Measurements from ENCODE around the gene MEX3D. TPM values are rescaled to one million over a fixed set of nuclear protein-coding genes. Genes with fewer than 3 reads are reported as not detected.
A peak's percentile ranks its signal among the peaks of the same experiment; 100 is the strongest.
"Not testable (repeated sequence)": the region's sequence is repeated elsewhere in the genome, so short reads cannot be mapped to it uniquely, and the experiment has no call there.

MEX3D gene
- total RNA-seq, 1 donor from 2014 or later: 27.1 TPM

DNA sequence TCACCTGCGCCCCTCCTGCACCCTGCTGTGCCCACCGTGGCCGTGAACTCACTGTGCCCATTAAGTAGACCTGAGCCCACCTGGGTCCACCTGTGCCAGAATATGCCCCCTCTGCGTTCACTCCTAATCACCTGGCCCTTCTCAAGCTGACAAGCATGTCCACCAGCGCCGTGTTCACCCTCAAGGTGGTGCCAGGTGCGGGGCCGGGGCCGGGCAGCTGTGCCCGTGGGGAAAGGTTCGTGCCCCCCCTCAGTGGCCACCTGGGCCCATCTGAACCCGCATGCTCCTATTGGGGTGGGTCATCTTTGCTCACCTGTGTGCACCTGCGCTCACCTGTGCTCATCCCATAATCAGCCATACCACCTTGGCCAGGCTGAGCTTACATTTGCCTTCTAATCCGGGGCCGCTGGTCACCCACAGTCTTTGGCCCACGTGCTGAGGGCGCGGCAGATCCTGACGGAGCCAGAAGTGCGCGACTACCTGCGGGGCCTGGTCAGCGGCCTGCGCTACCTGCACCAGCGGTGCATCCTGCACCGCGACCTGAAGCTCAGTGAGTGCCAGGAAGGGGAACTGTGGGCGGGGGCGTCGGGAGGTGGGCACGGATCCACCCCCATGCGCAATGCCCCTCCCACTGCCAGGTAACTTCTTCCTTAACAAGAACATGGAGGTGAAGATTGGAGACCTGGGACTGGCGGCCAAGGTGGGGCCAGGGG lies 41.9 kb downstream of the MEX3D start:
- intact Hi-C loops (cut with DNase I): no loop called here
- no peak for DNase-seq (ENCODE audit: low spot score)
- no peak for ATAC-seq

DNA sequence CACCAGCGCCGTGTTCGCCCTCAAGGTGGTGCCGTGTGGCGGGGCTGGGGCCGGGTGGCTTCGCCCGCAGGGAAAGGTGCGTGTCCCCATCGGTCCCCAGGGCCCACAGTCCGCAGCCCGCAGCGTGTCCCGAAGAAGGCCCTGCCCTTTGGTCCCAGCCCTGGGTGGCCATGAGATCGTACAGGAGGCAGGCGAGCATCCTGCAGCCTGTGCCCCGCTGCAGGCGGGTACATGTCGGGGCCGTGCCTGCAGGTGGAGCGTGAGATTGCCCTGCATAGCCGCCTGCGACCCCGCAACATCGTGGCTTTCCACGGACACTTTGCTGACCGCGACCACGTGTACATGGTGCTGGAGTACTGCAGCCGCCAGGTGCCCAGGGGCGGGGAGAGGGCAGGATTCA lies 42.8 kb downstream of the MEX3D start:
- ATAC-seq (no peak), DNase-seq (ENCODE audit: low spot score) (no peak)
- intact Hi-C loops (cut with DNase I): no loop called here

DNA sequence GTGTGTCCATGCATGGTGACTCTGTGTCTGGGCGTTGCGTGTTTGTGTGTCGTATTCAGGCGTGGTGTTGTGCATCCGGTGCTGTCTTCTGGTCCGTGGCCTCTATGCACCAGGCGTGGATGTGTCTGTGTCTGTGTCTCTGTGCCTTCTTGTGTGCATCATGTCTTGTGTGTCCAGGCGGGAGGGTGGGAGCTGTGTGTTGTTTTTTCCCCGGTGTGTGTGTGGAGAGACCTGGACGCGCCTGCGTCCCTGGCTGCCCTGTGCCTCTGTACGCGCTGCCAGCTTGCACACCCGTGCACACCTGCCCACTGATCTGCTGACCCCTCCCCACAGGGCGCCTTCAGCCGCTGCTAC lies 43.2 kb downstream of the MEX3D start:
- ATAC-seq: no peak
- DNase-seq (ENCODE audit: low spot score): no peak
- intact Hi-C loops (cut with DNase I): no loop called here

DNA sequence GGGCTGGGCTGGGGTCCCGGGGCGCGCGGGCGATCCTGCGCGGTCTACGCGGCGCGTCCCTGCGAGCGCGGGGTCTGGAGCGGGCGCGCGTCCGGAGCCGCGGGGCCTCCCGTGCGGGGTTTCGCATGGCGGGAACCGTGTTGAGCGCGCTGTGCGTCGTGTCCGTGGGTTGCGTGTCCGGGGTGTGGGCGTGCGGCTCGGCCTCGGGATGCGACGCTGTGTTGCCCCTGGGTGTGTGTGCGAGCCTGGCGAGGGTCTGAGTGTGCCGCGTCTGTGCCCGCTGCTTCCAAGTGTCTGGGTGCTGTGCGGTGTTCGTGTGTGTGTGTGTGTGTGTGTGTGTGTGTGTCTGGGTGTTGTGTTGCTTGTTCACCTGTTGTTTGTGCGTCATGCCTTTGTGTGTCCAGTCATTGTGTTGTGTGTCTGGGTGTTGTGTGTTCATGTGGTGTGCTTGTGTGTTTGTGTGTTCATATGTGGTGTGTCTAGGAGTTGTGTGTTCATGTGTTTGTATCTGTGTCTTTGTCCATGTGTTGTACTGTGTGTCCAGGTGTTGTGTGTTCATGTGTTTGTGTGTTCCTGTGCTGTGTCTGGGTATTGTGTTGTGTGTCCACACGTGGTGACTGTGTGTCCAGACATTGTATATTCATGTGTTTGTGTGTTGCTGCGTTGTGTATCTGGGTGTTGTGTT lies 43.7 kb downstream of the MEX3D start:
- intact Hi-C loops (cut with DNase I): no loop called here
- ATAC-seq: no peak
- no peak for DNase-seq (ENCODE audit: low spot score)

DNA sequence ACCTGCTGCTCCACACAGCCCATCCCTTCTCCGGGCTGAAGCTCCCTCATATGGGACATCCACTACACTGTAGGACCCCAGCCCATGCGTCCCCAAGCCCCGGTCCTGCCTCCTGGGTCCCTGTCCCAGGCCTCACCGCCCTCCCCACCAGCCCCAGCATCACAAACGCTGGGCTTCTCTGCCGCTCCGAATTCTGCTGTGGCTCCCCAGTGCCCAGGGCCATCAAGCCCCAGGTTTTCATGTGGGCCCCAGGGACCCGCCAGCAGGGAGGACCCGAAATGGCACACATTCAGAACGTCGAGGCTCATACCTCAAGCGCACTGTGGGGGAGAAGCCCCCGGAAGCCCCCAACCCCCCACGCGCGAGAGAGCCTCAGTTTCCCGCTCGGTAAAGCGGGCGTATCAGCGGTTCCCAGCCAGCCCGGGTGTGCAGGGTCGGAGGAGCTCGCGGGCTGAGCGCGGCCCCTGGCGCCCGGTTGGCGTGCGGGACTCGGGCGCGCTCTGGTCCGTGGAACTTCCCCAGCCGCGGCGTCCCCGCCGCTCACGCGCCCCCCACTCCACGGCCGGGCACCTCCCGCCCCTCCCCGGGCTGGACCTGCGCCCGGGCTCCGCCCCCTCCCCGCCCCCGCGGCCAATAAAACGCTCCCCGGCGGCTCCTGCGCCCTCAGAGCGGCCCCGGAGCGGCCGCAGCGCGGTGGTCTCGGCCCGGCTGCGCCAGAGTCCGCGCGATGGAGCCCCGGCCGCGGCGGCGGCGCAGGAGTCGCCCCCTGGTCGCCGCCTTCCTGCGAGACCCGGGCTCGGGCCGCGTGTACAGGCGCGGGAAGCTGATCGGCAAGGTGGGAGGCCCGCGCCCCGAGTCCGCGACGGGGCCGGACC lies 44.5 kb downstream of the MEX3D start, which contains the start of gene PLK5:
Gene PLK5 (plus strand): TSS at position 666 of the 875 bp plus-strand sequence. CDS start 2,920 bp downstream, outside the sequence.
- ATAC-seq: no peak
- DNase-seq (ENCODE audit: low spot score): no peak
- intact Hi-C loops (cut with DNase I): no loop called here

DNA sequence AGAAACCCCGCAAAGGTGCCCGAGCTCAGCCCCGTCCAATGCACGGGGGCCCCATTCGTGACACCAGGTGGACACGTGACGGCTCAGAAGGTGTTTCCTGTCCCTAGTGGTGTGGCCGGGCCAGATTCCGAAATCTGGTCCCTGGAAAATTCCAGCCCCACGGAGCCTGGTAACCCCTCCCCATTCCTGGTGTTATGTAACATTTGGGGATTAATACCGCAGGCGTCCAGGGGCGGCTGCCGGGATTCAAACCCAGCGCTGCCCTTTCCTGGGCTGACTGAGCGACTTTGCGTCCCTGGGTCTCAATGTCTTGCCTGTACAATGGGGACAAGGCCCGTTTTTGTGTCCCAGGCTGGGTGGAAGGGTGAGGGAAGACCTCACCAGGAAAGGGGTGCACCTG lies 45.3 kb downstream of the MEX3D start:
- intact Hi-C loops (cut with DNase I): no loop called here
- ATAC-seq (no peak), DNase-seq (ENCODE audit: low spot score) (no peak)

DNA sequence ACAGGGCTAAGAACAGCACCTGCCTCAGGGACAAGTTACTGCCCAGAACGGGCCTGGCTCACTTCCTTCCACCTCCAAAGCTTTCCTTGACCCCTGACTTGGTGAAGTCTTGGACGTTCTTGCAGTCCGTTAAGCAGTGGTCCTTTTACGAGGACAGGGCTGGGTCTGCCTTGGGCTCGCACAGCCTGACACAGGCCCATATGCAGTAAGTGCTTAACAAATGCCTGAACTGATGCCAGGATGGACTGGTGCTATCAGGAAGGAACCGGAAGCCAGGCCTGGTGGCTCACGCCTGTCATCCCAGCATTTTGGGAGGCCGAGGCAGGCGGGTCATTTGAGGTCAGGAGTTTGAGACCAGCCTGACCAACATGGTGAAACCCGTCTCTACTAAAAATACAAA lies 46.1 kb downstream of the MEX3D start:
- DNase-seq (ENCODE audit: low spot score): no peak
- no peak for ATAC-seq
- intact Hi-C loops (cut with DNase I): no loop called here

DNA sequence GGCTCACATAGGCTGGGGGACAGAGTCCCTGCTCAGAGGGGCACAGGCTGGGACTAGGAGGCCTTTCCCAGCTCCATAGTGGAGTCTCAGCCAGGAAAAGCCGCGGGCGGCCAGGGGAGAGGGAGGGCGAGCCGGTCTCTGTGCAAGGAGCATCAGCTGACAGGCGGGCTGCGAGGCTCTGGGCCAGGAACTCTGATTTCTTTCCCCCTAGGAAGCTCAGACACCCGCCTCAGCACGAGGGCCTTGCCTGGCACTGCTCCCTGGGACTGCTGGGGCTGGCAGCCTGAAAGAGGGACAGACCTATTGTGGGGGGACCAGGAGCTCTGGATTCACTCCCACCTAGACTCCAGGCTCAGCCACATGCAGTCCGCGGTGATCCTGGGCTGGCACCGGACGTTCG lies 46.5 kb downstream of the MEX3D start:
- intact Hi-C loops (cut with DNase I): no loop called here
- DNase-seq (ENCODE audit: low spot score) (no peak), ATAC-seq (peak; percentile 16)

DNA sequence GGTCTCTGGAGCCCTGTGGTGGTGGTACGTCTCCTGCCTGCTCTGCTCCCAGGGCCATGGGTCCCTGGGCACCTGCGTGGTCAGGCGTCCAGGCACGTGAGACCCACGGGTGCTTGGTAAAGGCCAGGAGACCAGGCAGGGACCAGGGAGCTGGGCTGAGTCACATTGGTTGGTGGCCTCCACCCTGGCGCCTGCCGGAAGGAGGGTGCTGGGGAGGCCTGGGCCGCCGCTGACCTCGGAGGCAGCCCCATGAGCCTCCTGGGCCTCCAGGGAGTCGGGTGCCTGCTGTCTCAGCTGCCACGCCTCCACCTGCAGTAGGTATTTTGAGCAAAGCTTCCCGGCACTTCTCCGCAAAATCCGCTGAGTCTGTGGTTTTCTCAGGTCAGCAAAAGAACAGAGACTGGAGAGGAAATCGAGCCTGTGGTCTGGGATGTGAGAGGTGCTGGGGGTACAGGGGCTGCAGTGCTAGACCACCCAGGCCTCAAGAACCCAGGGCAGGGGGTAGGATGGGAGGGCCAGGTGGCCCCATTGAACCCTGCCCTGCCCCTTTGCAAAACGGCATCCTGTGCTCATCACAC lies 47.8 kb downstream of the MEX3D start:
- DNase-seq (ENCODE audit: low spot score): no peak
- no peak for ATAC-seq
- intact Hi-C loops (cut with DNase I): no loop called here

DNA sequence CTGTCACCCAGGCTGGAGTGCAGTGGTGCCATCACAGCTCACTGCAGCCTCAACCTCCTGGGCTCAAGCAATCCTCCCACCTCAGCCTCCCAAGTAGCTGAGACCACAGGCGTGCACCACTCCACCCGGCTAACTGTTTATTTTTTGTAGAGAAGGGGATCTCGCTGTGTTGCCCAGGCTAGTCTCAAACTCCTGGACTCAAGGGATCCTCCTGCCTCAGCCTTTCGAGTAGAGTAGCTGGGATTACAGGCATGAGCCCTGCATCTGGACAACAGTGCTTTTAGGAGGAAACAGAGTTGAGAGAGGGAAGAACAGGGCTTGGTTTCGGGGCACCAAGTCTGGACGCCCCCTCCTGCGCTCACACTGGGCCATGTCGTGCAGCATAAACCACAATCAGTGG lies 48.3 kb downstream of the MEX3D start:
- DNase-seq (ENCODE audit: low spot score); intact Hi-C loops (cut with DNase I); ATAC-seq: not testable (repeated sequence)

DNA sequence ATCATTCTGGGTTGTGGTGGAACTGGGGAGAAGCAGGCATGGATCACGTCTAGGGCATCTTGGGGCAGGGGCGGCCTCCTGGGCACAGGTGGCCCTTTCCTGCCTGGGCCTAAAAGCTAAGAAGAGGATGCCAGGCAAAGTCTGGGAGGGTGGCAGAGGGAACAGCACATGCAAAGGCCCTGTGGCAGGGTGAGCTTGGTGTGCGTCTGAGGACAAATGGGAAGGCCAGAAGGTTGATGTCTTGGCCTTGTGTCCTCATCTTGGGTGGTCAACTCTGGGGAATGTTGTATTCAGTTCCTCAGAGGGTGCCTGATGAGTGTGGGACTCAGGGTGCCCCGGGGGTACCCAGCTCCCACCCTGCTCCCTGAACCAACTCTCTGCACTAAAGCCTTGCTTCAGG lies 49.7 kb downstream of the MEX3D start:
- intact Hi-C loops (cut with DNase I): no loop called here
- no peak for DNase-seq (ENCODE audit: low spot score)
- no peak for ATAC-seq

DNA sequence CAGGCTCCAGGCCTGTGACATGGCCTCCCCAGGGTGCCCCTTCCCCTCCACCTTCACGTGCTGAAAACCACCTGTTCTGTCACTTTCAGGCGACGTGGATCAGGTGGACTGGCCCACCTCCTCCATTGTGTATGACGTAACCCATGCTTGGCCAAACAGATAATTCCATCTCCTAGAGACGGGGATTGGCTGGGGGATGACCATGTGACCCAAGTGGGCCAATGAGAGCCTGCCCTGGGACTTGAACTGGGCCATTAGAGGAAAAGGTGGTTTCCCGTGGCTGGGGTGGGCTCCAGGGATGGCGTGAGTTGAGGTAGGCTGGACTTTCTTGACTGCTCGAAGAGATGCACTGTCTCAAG lies 51.8 kb downstream of the MEX3D start:
- intact Hi-C loops (cut with DNase I): no loop called here
- DNase-seq (ENCODE audit: low spot score): no peak
- ATAC-seq: no peak

DNA sequence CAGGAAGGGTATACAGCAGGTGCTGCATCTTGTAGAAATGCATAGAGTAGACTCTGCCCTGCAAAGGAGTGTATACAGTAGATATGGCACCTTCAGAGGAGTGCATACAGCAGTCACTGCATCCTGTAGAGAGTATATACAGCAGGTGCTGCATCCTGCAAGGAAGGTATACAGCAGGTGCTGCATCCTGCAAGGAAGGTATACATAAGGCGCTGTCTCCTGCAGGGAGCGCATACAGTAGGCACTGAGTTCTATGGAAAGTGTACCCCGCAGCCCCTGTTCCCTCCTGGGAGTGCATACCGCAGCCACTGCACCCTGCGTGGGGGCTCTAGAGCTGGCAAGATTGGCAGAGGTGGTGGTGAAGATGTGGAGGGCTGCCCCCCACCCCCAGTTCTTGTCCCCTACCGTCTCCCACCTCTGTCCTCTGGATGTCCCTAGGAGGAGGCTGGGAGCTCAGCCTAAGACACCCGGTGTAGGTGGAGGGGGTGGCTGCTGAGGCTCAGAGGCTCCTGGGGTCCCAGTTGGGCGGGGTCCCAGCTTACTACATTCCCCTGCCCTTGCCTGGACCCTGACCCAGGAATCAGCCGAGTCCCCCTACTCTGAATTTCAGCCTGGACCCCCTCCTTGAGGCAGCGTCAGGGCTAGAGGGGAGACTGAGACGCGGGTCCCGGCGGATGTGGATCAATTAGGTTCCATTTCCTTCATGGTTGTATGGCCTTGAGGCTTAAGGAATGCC lies 53.0 kb downstream of the MEX3D start:
- DNase-seq (ENCODE audit: low spot score) (no peak), ATAC-seq (no peak)
- intact Hi-C loops (cut with DNase I): no loop called here

DNA sequence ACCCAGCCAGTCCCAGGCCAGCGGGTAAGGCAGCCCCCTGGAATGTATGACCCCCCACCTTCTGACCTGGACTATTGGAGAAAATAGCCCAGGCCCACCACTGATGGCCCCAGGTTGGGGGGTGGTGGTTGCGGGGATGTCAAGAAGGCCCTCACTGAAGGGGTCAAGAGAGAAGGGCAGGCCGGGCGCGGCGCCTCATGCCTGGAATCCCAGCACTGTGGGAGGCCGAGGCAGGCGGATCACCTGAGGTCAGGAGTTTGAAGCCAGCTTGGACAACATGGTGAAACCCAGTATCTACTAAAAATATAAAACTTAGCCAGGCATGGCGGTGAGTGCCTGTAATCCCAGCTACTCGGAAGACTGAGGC lies 53.8 kb downstream of the MEX3D start:
- intact Hi-C loops (cut with DNase I): no loop called here
- DNase-seq (ENCODE audit: low spot score) (no peak), ATAC-seq (no peak)

DNA sequence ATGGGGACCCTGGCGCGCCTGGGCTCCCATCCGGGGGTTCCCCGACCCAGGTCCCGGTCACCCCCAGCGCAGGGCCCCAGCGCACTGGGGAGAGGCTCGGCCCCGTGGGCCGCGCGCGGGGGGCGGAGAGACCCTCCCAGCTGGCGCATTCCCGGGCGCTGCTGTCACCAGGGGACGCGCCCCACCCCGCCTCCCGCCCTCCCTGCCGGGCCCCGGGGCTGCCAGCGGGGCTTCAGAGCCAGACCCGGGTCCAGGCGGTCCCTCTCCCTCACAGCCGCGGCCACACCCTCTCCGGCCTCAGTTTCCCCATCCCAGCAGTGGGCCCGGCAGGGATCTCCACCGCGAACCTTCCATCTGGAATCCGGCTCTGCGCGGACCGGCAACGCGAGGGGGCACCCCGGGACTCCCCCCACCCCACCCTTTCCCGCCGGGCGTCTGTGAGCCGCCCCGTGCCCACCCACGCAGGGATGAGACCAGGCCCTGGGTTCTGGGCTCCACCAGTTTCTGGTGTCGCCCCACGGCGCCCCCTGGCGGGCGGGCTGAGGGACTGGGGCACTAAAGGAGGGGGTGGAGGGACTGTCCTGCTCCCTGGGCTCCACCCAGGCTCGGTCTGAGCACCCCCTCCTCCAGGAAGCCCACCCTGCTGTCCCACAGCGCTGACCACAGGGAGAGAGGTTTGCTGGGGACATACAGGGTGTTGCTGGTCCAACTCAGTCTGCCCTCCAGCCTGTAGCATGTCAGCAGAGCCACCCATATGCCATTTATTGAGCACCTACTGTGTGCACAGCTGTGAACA lies 54.4 kb downstream of the MEX3D start:
- DNase-seq (ENCODE audit: low spot score) (no peak), ATAC-seq (peak; percentile 18)
- intact Hi-C loops (cut with DNase I): no loop called here

DNA sequence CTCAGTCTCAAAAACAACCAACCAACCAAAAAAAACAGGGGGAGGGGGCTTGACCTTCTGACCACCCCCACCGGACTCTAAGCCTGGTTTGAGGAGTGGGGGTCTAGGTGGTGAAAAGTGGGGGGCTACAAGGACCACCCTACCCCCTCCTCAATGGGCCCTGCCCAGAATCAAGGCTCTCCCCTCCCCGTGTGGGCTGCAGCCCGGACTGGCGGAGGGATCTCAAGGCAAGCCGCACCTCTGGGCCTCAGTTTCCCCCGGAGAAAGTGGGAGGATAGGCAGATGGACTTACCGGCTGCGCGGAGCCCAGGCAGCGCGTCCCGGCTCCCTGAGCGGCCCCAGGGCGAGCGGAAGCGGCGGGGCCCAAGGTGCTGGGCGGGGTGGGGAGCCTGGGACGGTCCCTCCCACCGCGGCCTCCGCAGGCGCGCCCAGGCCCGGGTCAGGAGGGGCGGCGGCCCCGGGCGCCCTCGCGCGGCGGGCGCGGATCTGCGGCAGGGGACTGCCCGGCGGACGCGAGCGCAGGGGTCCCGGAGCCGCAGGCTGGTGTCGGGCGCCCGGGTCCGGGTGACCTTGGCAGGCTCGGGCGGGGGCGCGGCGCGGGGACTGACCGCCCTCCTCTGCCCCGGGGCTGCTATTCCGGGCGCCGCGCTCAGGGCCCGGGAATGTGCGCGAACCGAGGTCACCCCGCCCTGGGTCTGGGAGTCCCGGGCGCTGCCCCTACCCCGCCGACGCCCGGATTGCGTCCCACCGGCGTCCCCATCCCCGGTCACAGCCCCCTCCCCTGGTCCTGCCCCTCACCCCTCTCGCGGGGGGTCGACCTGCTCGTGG lies 55.2 kb downstream of the MEX3D start, which contains the start of gene ADAMTSL5:
Gene ADAMTSL5 (minus strand): TSS at position 349 of the 828 bp plus-strand sequence. CDS start 2,076 bp downstream, outside the sequence.
- DNase-seq (ENCODE audit: low spot score) (no peak), ATAC-seq (peak; percentile 39)
- intact Hi-C loops (cut with DNase I): no loop called here
